GM19240 (cell line): ENCODE results near the gene FKBP8.
A peak's percentile ranks its signal among the peaks of the same experiment; 100 is the strongest.
"Not testable (repeated sequence)": the region's sequence is repeated elsewhere in the genome, so short reads cannot be mapped to it uniquely, and the experiment has no call there.

Experiments
- DNase-seq: peaks from one replicate; pipeline ENCODE4 v3.0.0; 2011; ENCODE audit warnings: low spot score; ENCODE audit not compliant: insufficient read length

FKBP8 gene

GRCh38 chr19:18558604-18559003 is 15.2 kb upstream of the FKBP8 start:
- DNase-seq: no peak

GRCh38 chr19:18558202-18558555 is 14.8 kb upstream of the FKBP8 start:
- no peak for DNase-seq

- DNase-seq: peak; percentile 96
These were observed 14.2 kb upstream of the FKBP8 start, which contains the start of gene KXD1 for GRCh38 chr19:18557411-18558201. TSS of gene KXD1 (plus strand) at chr19:18557870. CDS start at chr19:18562057, 4,187 bp downstream.

GRCh38 chr19:18551631-18552030 is 8.3 kb upstream of the FKBP8 start:
- DNase-seq: no peak

- peak; percentile 85 for DNase-seq
These were observed 572 bp upstream of the FKBP8 start for GRCh38 chr19:18543814-18544475.

- DNase-seq: no peak
These were observed 1.1 kb downstream of the FKBP8 start for GRCh38 chr19:18541992-18542940.

GRCh38 chr19:18541258-18541991 is 1.9 kb downstream of the FKBP8 start:
- DNase-seq: no peak

- DNase-seq: not testable (repeated sequence)
These were observed 3.2 kb downstream of the FKBP8 start for GRCh38 chr19:18540200-18540599.

GRCh38 chr19:18539372-18539771 is 4.0 kb downstream of the FKBP8 start:
- DNase-seq: no peak

GRCh38 chr19:18538115-18538514 is 5.3 kb downstream of the FKBP8 start:
- no peak for DNase-seq

GRCh38 chr19:18537431-18537830 is 5.9 kb downstream of the FKBP8 start:
- DNase-seq: no peak

- DNase-seq: no peak
These were observed 6.9 kb downstream of the FKBP8 start for GRCh38 chr19:18536475-18536874.

- no peak for DNase-seq
These were observed 10.3 kb downstream of the FKBP8 start for GRCh38 chr19:18533058-18533457.

- no peak for DNase-seq
These were observed 11.0 kb downstream of the FKBP8 start for GRCh38 chr19:18532168-18532890.

- no peak for DNase-seq
These were observed 11.9 kb downstream of the FKBP8 start for GRCh38 chr19:18531485-18531884.

- DNase-seq: no peak
These were observed 13.6 kb downstream of the FKBP8 start for GRCh38 chr19:18529782-18530181.

GRCh38 chr19:18526316-18526715 is 17.1 kb downstream of the FKBP8 start:
- no peak for DNase-seq

- DNase-seq: no peak
These were observed 19.5 kb downstream of the FKBP8 start for GRCh38 chr19:18523841-18524240.

GRCh38 chr19:18522862-18523440 is 20.4 kb downstream of the FKBP8 start:
- not testable (repeated sequence) for DNase-seq
